H9 (cell line): ENCODE results near the gene RAB1B. TPM values are rescaled to one million over a fixed set of nuclear protein-coding genes. Genes with fewer than 3 reads are reported as not detected.

Experiments used
- DNase-seq: peaks from one replicate; pipeline ENCODE4 v3.0.0-alpha.2; 2017
- H2AFZ ChIP-seq: one replicate; pipeline ENCODE4 v1.6.1; 2013; ENCODE audit warnings: mild to moderate bottlenecking, low read length, control low read depth, moderate library complexity
- H2AK5ac ChIP-seq: 2 replicates; pipeline ENCODE4 v1.6.1; 2013; ENCODE audit warnings: low read length, control low read depth, mixed read lengths; ENCODE audit not compliant: insufficient read length
- H2BK120ac ChIP-seq: one replicate; pipeline ENCODE4 v1.6.1; 2013; ENCODE audit warnings: low read depth, mild to moderate bottlenecking, low read length, control low read depth, inconsistent platforms; ENCODE audit not compliant: poor library complexity, severe bottlenecking
- H2BK12ac ChIP-seq: 2 replicates; pipeline ENCODE4 v1.6.1; 2013; ENCODE audit warnings: low read length, control low read depth, mixed read lengths, low read depth; ENCODE audit not compliant: insufficient read length
- H2BK15ac ChIP-seq: 2 replicates; pipeline ENCODE4 v1.6.1; 2013; ENCODE audit warnings: low read depth, low read length, control low read depth
- H2BK20ac ChIP-seq: one replicate; pipeline ENCODE4 v1.6.1; 2013; ENCODE audit warnings: low read depth, mild to moderate bottlenecking, low read length, control low read depth, inconsistent platforms; ENCODE audit not compliant: poor library complexity, severe bottlenecking
- H2BK5ac ChIP-seq: 2 replicates; pipeline ENCODE4 v1.6.1; 2013; ENCODE audit warnings: low read length, control low read depth, mixed read lengths; ENCODE audit not compliant: insufficient read length
- H3K14ac ChIP-seq: 2 replicates; pipeline ENCODE4 v1.6.1; 2013; ENCODE audit warnings: low read length, control low read depth; ENCODE audit not compliant: insufficient read depth
- H3K18ac ChIP-seq: 2 replicates; pipeline ENCODE4 v1.6.1; 2013; ENCODE audit warnings: low read depth, mild to moderate bottlenecking, mixed read lengths, low read length, control low read depth; ENCODE audit not compliant: insufficient read length
- H3K23ac ChIP-seq: 2 replicates; pipeline ENCODE4 v1.6.1; 2013; ENCODE audit warnings: low read length, control low read depth, mixed read lengths, low read depth; ENCODE audit not compliant: insufficient read length
- H3K23me2 ChIP-seq: 2 replicates; pipeline ENCODE4 v1.6.1; 2013; ENCODE audit warnings: low read depth, mild to moderate bottlenecking, mixed read lengths, low read length, control low read depth; ENCODE audit not compliant: insufficient read length, poor library complexity, severe bottlenecking
- H3K27ac ChIP-seq: 2 replicates; pipeline ENCODE4 v1.5.1; 2013; ENCODE audit warnings: low read length, control low read depth, mixed read lengths, low read depth; ENCODE audit not compliant: insufficient read length
- H3K27me3 ChIP-seq: 2 replicates; pipeline ENCODE4 v1.6.1; 2013; ENCODE audit warnings: low read length, control low read depth, inconsistent platforms; ENCODE audit not compliant: insufficient read depth
- H3K4ac ChIP-seq: 2 replicates; pipeline ENCODE4 v1.6.1; 2013; ENCODE audit warnings: low read depth, mild to moderate bottlenecking, control low read depth, inconsistent platforms, low read length, moderate library complexity
- H3K4me1 ChIP-seq: 2 replicates; pipeline ENCODE4 v1.6.1; 2013; ENCODE audit warnings: low read length, control low read depth, inconsistent platforms; ENCODE audit not compliant: insufficient read depth
- H3K4me2 ChIP-seq: 2 replicates; pipeline ENCODE4 v1.6.1; 2013; ENCODE audit warnings: low read length, control low read depth, mixed read lengths; ENCODE audit not compliant: insufficient read length, insufficient read depth
- H3K56ac ChIP-seq: 2 replicates; pipeline ENCODE4 v1.6.1; 2013; ENCODE audit warnings: low read depth, mild to moderate bottlenecking, mixed read lengths, low read length, control low read depth; ENCODE audit not compliant: insufficient read length
- H3K79me1 ChIP-seq: 2 replicates; pipeline ENCODE4 v1.6.1; 2013; ENCODE audit warnings: low read depth, mild to moderate bottlenecking, moderate library complexity, low read length, control low read depth, inconsistent platforms; ENCODE audit not compliant: insufficient read depth, poor library complexity, severe bottlenecking
- H3K79me2 ChIP-seq: 2 replicates; pipeline ENCODE4 v1.6.1; 2013; ENCODE audit warnings: low read length, control low read depth, inconsistent platforms; ENCODE audit not compliant: insufficient read depth
- H3K9ac ChIP-seq: 2 replicates; pipeline ENCODE4 v1.6.1; 2013; ENCODE audit warnings: low read length, control low read depth, mixed read lengths; ENCODE audit not compliant: insufficient read length; ENCODE audit errors: extremely low read depth
- H3K9me3 ChIP-seq: one replicate; pipeline ENCODE4 v1.6.1; 2013; ENCODE audit warnings: low read depth, low read length, inconsistent platforms; ENCODE audit not compliant: control insufficient read depth
- H3T11ph ChIP-seq: one replicate; pipeline ENCODE4 v1.6.1; 2013; ENCODE audit warnings: mild to moderate bottlenecking, low read length, control low read depth, inconsistent platforms
- H4K20me1 ChIP-seq: one replicate; pipeline ENCODE4 v1.6.1; 2013; ENCODE audit not compliant: control insufficient read depth, insufficient read length, insufficient read depth
- H4K5ac ChIP-seq: 2 replicates; pipeline ENCODE4 v1.6.1; 2013; ENCODE audit warnings: low read depth, mild to moderate bottlenecking, mixed read lengths, low read length, control low read depth; ENCODE audit not compliant: insufficient read length
- H4K8ac ChIP-seq: replicated peaks from 2 replicates; pipeline ENCODE4 v1.6.1; 2013; ENCODE audit warnings: low read length, control low read depth, mixed read lengths, low read depth; ENCODE audit not compliant: insufficient read length
- H4K91ac ChIP-seq: 2 replicates; pipeline ENCODE4 v1.6.1; 2013; ENCODE audit warnings: low read depth, mild to moderate bottlenecking, moderate library complexity, mixed read lengths, low read length, control low read depth; ENCODE audit not compliant: insufficient read length
- H3K27ac Mint-ChIP-seq, 3 experiments: 2 replicates in 2 of 3; 3 replicates in 1 of 3; pipeline ENCODE4 v1.8.0; 2020 to 2021; ENCODE audit warnings: mixed read lengths in 3 of 3, mild to moderate bottlenecking in 1 of 3, moderate library complexity in 1 of 3
- H3K27me3 Mint-ChIP-seq: 2 replicates; pipeline ENCODE4 v1.8.0; 2021; ENCODE audit warnings: low read depth, mild to moderate bottlenecking, moderate library complexity, mixed read lengths
- H3K36me3 Mint-ChIP-seq, 3 experiments: 2 replicates in 2 of 3; 3 replicates in 1 of 3; pipeline ENCODE4 v1.8.0; 2020 to 2021; ENCODE audit warnings: low read depth in 3 of 3, mixed read lengths in 3 of 3; ENCODE audit not compliant: insufficient read depth in 1 of 3
- H3K4me1 Mint-ChIP-seq, 2 experiments: 2 replicates each; pipeline ENCODE4 v1.8.0; 2020; ENCODE audit warnings: mixed read lengths in 2 of 2
- H3K4me3 Mint-ChIP-seq, 2 experiments: 2 replicates in 1 of 2; 3 replicates in 1 of 2; pipeline ENCODE4 v1.8.0; 2020 to 2021; ENCODE audit warnings: mild to moderate bottlenecking in 2 of 2, mixed read lengths in 2 of 2, moderate library complexity in 1 of 2
- H3K9me3 Mint-ChIP-seq, 2 experiments: 2 replicates in 1 of 2; 3 replicates in 1 of 2; pipeline ENCODE4 v1.8.0; 2020; ENCODE audit warnings: mild to moderate bottlenecking in 2 of 2, mixed read lengths in 2 of 2, moderate library complexity in 1 of 2
- WGBS: extraction: QIAGEN DNeasy Blood & Tissue Kit; methylation state at CpG from one replicate; pipeline ENCODE4 v1.1.7; 2013; ENCODE audit warnings: missing lambda C conversion rate, low lambda C conversion rate, mixed read lengths; ENCODE audit not compliant: insufficient read length; ENCODE audit errors: extremely low coverage; 5-methylcytosine and 5-hydroxymethylcytosine counted together
- total RNA-seq: library from RNA; stranded (reverse); gene quantifications from 2 replicates; pipeline ENCODE4 v1.2.1, GENCODE V29; 2021
- TF ChIP-seq, protein P1 (sequence below): fragments of 200-600 bp; sonication (generic); conservative IDR thresholded peaks from 3 replicates; pipeline ENCODE4 v1.8.0; 2021; ENCODE audit warnings: antibody characterized with exemption, mild to moderate bottlenecking

Gene RAB1B
- total RNA-seq, 1 experiment from 2014 or later, result 118 TPM

DNA sequence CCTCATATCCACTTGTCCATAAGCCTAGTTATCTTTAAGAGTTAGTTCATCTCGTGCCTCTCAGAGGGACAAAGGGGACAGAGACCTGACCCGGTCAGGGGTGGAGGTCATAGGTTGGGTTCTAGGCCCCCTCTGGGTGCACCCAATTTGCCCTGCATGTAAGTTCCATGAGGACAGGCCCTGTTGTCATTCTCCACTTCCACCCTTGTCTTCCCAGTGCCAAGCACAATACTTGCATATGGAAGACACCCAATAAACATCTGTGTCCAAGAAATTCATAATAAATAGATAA, 21.8 kb downstream of the RAB1B start:
- Histone ChIP-seq H4K5ac (no peak overlapping the region), H2BK12ac (no peak overlapping the region), H3K18ac (no peak overlapping the region), H3K4ac (no peak overlapping the region), H2BK5ac (no peak overlapping the region), H2BK120ac (no peak overlapping the region), H3K9ac (no peak overlapping the region), H3K14ac (no peak overlapping the region), H2AK5ac (no peak overlapping the region), H3K56ac (no peak overlapping the region), H4K8ac (no peak overlapping the region), H2BK15ac (no peak overlapping the region), H4K91ac (no peak overlapping the region), H2AFZ (no peak overlapping the region), H3K79me1 (no peaks in the 10 kb centered on the region), H2BK20ac (no peak overlapping the region), H3K9me3 (no peaks in the 10 kb centered on the region), H3K4me2 (peak overlapping the region; percentile 62), H3K27ac (no peak overlapping the region), H3K27me3 (peaks cover 8% of the 10 kb centered on the region; the same call in 1 of the 2 replicates), H4K20me1 (no peaks in the 10 kb centered on the region), H3K23me2 (peaks cover 13% of the 10 kb centered on the region), H3K79me2 (peaks cover 1% of the 10 kb centered on the region; the same call in 1 of the 2 replicates), H3T11ph (no peak overlapping the region), H3K23ac (no peak overlapping the region), H3K4me1 (peaks cover 6% of the 10 kb centered on the region)
- TF ChIP-seq, protein P1, sequence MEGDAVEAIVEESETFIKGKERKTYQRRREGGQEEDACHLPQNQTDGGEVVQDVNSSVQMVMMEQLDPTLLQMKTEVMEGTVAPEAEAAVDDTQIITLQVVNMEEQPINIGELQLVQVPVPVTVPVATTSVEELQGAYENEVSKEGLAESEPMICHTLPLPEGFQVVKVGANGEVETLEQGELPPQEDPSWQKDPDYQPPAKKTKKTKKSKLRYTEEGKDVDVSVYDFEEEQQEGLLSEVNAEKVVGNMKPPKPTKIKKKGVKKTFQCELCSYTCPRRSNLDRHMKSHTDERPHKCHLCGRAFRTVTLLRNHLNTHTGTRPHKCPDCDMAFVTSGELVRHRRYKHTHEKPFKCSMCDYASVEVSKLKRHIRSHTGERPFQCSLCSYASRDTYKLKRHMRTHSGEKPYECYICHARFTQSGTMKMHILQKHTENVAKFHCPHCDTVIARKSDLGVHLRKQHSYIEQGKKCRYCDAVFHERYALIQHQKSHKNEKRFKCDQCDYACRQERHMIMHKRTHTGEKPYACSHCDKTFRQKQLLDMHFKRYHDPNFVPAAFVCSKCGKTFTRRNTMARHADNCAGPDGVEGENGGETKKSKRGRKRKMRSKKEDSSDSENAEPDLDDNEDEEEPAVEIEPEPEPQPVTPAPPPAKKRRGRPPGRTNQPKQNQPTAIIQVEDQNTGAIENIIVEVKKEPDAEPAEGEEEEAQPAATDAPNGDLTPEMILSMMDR, result no peak
- Mint-ChIP-seq H3K36me3 (peaks cover 0 to 3% (median 2%) of the 10 kb centered on the region in 3 experiments; a peak in 5 of 7 replicates), H3K4me3 (peak overlapping the region; percentile 86 to 91), H3K9me3 (no peaks in the 10 kb centered on the region; a peak in 1 of 5 replicates), H3K4me1 (peaks cover 18 to 23% of the 10 kb centered on the region in 2 experiments), H3K27ac (peak overlapping the region in 1 of 3 experiments; percentile 30; a peak in 1 of 7 replicates), H3K27me3 (peaks cover 37% of the 10 kb centered on the region)
- DNase-seq, result no peak
- no CpG with 5 or more reads among the region's 2 CpGs for WGBS
